Adrenal gland (tissue), 12 donors: Measurements from ENCODE around the gene TROAP. TPM values are rescaled to one million over a fixed set of nuclear protein-coding genes. Genes with fewer than 3 reads are reported as not detected.

Experiments
- DNase-seq, 7 donors: peaks; one replicate each; pipeline ENCODE4 v3.0.0-alpha.2; 2019 to 2020
- H3K27ac ChIP-seq, 5 donors: fragments of 200-600 bp; sonication (generic) in 4 of 5; 1 replicate in 3 of 5; 2 replicates in 2 of 5; pipeline versions ENCODE4 v1.5.1 to v1.8.0; 2016 to 2020; ENCODE audit warnings: mild to moderate bottlenecking in 1 of 5
- H3K27me3 ChIP-seq: fragments of 200-600 bp; 2 replicates; pipeline ENCODE4 v1.8.0; 2021
- H3K36me3 ChIP-seq, 2 donors: fragments of 200-600 bp; replicated peaks in 1 of 2; 1 replicate in 1 of 2; 2 replicates in 1 of 2; pipeline versions ENCODE4 v1.5.1 to v1.8.0; 2018 to 2022
- H3K4me1 ChIP-seq, 2 donors: fragments of 200-600 bp; replicated peaks in 1 of 2; 1 replicate in 1 of 2; 2 replicates in 1 of 2; pipeline versions ENCODE4 v1.5.1 to v1.8.0; 2018 to 2021
- H3K4me3 ChIP-seq, 4 donors: fragments of 200-600 bp; sonication (generic) in 3 of 4; one replicate each; pipeline ENCODE4 v1.5.1; 2016 to 2018
- H3K9me3 ChIP-seq, 3 donors: fragments of 200-600 bp; sonication (generic) in 1 of 3; replicated peaks in 1 of 3; 1 replicate in 2 of 3; 2 replicates in 1 of 3; pipeline versions ENCODE4 v1.5.1 to v1.8.0; 2016 to 2021
- CTCF ChIP-seq, 6 experiments: fragments of 450-650 bp in 4 of 6; fragments of 200-600 bp in 2 of 6; sonication (generic) in 1 of 6; IDR thresholded peaks; 1 replicate in 5 of 6; 2 replicates in 1 of 6; pipeline versions ENCODE4 v1.5.1 to v1.8.0; 2016 to 2021; ENCODE audit warnings: antibody characterized with exemption in 6 of 6, mild to moderate bottlenecking in 2 of 6, moderate library complexity in 1 of 6
- POLR2A ChIP-seq, 2 donors: fragments of 450-650 bp; IDR thresholded peaks; one replicate each; pipeline ENCODE4 v1.6.1; 2017; ENCODE audit warnings: antibody characterized with exemption in 2 of 2, mild to moderate bottlenecking in 2 of 2, moderate library complexity in 1 of 2
- WGBS, 4 donors: extraction: QIAGEN DNeasy Blood & Tissue Kit in 2 of 4; methylation state at CpG; one replicate each; pipeline versions ENCODE4 v1.1.5 to v1.1.7; 2013 to 2017; 5-methylcytosine and 5-hydroxymethylcytosine counted together
- intact Hi-C, 2 donors: fragments of 100-400 bp; cut with DNase I; formaldehyde crosslinking; loops; one replicate each; pipeline versions ENCODE4 v1.14.1 to v1.15.0; 2022 to 2023
- polyA plus RNA-seq, 3 donors: library from polyadenylated mRNA; stranded (reverse); fragments of 200-250 nt in 2 of 3; fragments of 350-450 nt in 1 of 3; fragmentation: Illumina TruSeq in 1 of 3; extraction: RNeasy Lipid Tissue Mini Kit (QIAGEN cat#74804) in 1 of 3; gene quantifications; one replicate each; pipeline ENCODE4 v1.2.3, GENCODE V29; 2013 to 2014
- total RNA-seq, 9 donors: library from RNA; depleted of rRNA in 4 of 9; stranded (reverse); fragments of >200 nt in 4 of 9; fragments of 120-200 nt in 1 of 9; fragmentation: NEBNext Ultra II Directional in 1 of 9; extraction: Animal tissue kit (Norgen Biotek cat#: 25700) in 1 of 9; gene quantifications; one replicate each; pipeline versions ENCODE4 v1.1.0 to v1.2.4, GENCODE V29; 2013 to 2023
- donor health status: healthy with polysubstance abuse.
- donor health status: Bipolar disorder and iron deficiency.
- donor health status: DM: yes; HTN: yes; CAD: no.
- donor health status: DM: no; HTN: no; CAD: no.
- donor health status: DM: no; HTN: no; CAD: no.
- donor health status: DM: yes; HTN: yes; CAD: no.

Gene TROAP
- total and polyA plus RNA-seq, 12 donors, result 0.53 to 9.5 (median 1.8) TPM; not detected in 1

GRCh38 chr12:49366096-49366651, 43.1 kb downstream of the TROAP start:
- Histone ChIP-seq H3K27ac (peak overlapping the region; percentile 46 to 97 (median 93)), H3K27me3 (no peaks in the 10 kb centered on the region), H3K9me3 (no peaks in the 10 kb centered on the region), H3K36me3 (no peaks in the 10 kb centered on the region), H3K4me1 (peaks cover 16 to 36% of the 10 kb centered on the region in 2 donors), H3K4me3 (peak overlapping the region; percentile 57 to 90 (median 71))
- intact Hi-C loops, result no loop called here
- TF ChIP-seq POLR2A (IDR thresholded peaks at IDR 0.05) (no peak), CTCF (IDR thresholded peaks at IDR 0.05) (no peak)
- WGBS, 4 donors, result 11 to 17% (median 14%) methylated on average over 25 to 38 of the region's 38 CpGs
- peak in 1 of 7 donors; percentile 26 for DNase-seq

GRCh38 chr12:49366652-49367380, 43.8 kb downstream of the TROAP start:
- TF ChIP-seq POLR2A (IDR thresholded peaks at IDR 0.05), result peak in 1 of 2 donors; percentile 67
- TF ChIP-seq CTCF (IDR thresholded peaks at IDR 0.05), result peak in 5 of 6 experiments; percentile 24 to 42 (median 30)
- Histone ChIP-seq H3K27ac (peak overlapping the region; percentile 46 to 97 (median 93)), H3K9me3 (no peaks in the 10 kb centered on the region), H3K27me3 (no peaks in the 10 kb centered on the region), H3K4me3 (peak overlapping the region; percentile 57 to 90 (median 71)), H3K36me3 (no peaks in the 10 kb centered on the region), H3K4me1 (peaks cover 16 to 36% of the 10 kb centered on the region in 2 donors)
- intact Hi-C loops, result no loop called here
- 0 to 1% (median 0%) methylated on average over 26 to 97 of the region's 97 CpGs for WGBS, 4 donors
- peak; percentile 82 to 93 (median 86) for DNase-seq

- H3K9me3 ChIP-seq, result no peaks in the 10 kb centered on the region
- peaks cover 16 to 36% of the 10 kb centered on the region in 2 donors for H3K4me1 ChIP-seq
- H3K36me3 ChIP-seq, result no peaks in the 10 kb centered on the region
- DNase-seq, result peak in 6 of 7 donors; percentile 92 to 96 (median 94)
- intact Hi-C loops, result no loop called here
- H3K4me3 ChIP-seq, result peak within 1 kb of the TSS; percentile 57 to 90 (median 71)
- no peaks in the 10 kb centered on the region for H3K27me3 ChIP-seq
- WGBS, 4 donors, result 1 to 3% (median 1%) methylated on average over 27 to 52 of the region's 52 CpGs
- peak in 1 of 2 donors; percentile 37 for TF ChIP-seq POLR2A (IDR thresholded peaks at IDR 0.05)
- no peak for TF ChIP-seq CTCF (IDR thresholded peaks at IDR 0.05)
- peak within 1 kb of the TSS; percentile 46 to 97 (median 93) for H3K27ac ChIP-seq
Measured at GRCh38 chr12:49367381-49368239, 44.6 kb downstream of the TROAP start, which contains the start of gene SPATS2. Gene SPATS2, plus strand, starts transcription at chr12:49367462. Its CDS starts 93,551 bp downstream, at chr12:49461013.

- Histone ChIP-seq H3K9me3 (no peaks in the 10 kb centered on the region), H3K4me3 (peak overlapping the region in 2 of 4 donors; percentile 57 to 68), H3K36me3 (no peaks in the 10 kb centered on the region), H3K4me1 (peaks cover 16 to 36% of the 10 kb centered on the region in 2 donors), H3K27me3 (no peaks in the 10 kb centered on the region), H3K27ac (peak overlapping the region in 3 of 5 donors; percentile 88 to 95 (median 93))
- WGBS, 4 donors, result 7 to 15% (median 11%) methylated on average over 3 of the region's 3 CpGs
- intact Hi-C loops, result no loop called here
- DNase-seq, result no peak
- TF ChIP-seq CTCF (IDR thresholded peaks at IDR 0.05) (no peak), POLR2A (IDR thresholded peaks at IDR 0.05) (no peak)
Measured at GRCh38 chr12:49368240-49368600, 45.2 kb downstream of the TROAP start.
